ENCODE measurements around the gene CLPTM1L.
"Not testable (repeated sequence)": the region's sequence is repeated elsewhere in the genome, so short reads cannot be mapped to it uniquely, and the experiment has no call there.

CLPTM1L gene

GRCh38 chr5:1311439-1312055 is 33.4 kb downstream of the CLPTM1L start:
- DNase-seq: no peak

GRCh38 chr5:1310118-1310517 is 34.8 kb downstream of the CLPTM1L start:
- no peak for DNase-seq

- DNase-seq: no peak
Observed at GRCh38 chr5:1304033-1304432, 40.9 kb downstream of the CLPTM1L start.

GRCh38 chr5:1302258-1302657 is 42.6 kb downstream of the CLPTM1L start:
- DNase-seq: no peak

GRCh38 chr5:1300581-1301083 is 44.3 kb downstream of the CLPTM1L start:
- no peak for DNase-seq

GRCh38 chr5:1299961-1300360 is 44.9 kb downstream of the CLPTM1L start:
- no peak for DNase-seq

- DNase-seq: no peak
Observed at GRCh38 chr5:1299511-1299850, 45.4 kb downstream of the CLPTM1L start.

- DNase-seq: no peak
Observed at GRCh38 chr5:1298723-1299510, 46.0 kb downstream of the CLPTM1L start.

- DNase-seq: no peak
Observed at GRCh38 chr5:1298067-1298551, 46.8 kb downstream of the CLPTM1L start.

- DNase-seq: no peak
Observed at GRCh38 chr5:1297243-1297642, 47.7 kb downstream of the CLPTM1L start.

GRCh38 chr5:1295650-1296037 is 49.3 kb downstream of the CLPTM1L start:
- no peak for DNase-seq

GRCh38 chr5:1294835-1295649 is 49.9 kb downstream of the CLPTM1L start, which contains the start of gene TERT:
TERT (minus strand) TSS chr5:1295068; CDS start chr5:1294989, 79 bp downstream.
- peak; percentile 81 for DNase-seq

GRCh38 chr5:1294206-1294834 is 50.6 kb downstream of the CLPTM1L start:
- DNase-seq: no peak

- no peak for DNase-seq
Observed at GRCh38 chr5:1293416-1294205, 51.3 kb downstream of the CLPTM1L start.

- DNase-seq: no peak
Observed at GRCh38 chr5:1292846-1293415, 52.0 kb downstream of the CLPTM1L start.

GRCh38 chr5:1292139-1292538 is 52.8 kb downstream of the CLPTM1L start:
- DNase-seq: no peak

- DNase-seq: no peak
Observed at GRCh38 chr5:1291611-1292080, 53.3 kb downstream of the CLPTM1L start.

GRCh38 chr5:1290956-1291355 is 53.9 kb downstream of the CLPTM1L start:
- not testable (repeated sequence) for DNase-seq

GRCh38 chr5:1289559-1289958 is 55.3 kb downstream of the CLPTM1L start:
- DNase-seq: not testable (repeated sequence)

- no peak for DNase-seq
Observed at GRCh38 chr5:1288439-1289335, 56.2 kb downstream of the CLPTM1L start.
